Peyer's patch (tissue), 4 donors: ENCODE results near the gene STAMBPL1.
A peak's percentile ranks its signal among the peaks of the same experiment; 100 is the strongest.

Source experiments
- CTCF ChIP-seq, 6 experiments: fragments of 450-650 bp in 4 of 6; fragments of 200-600 bp in 2 of 6; sonication (generic) in 1 of 6; IDR thresholded peaks; one replicate each; pipeline ENCODE4 v1.5.1; 2017 to 2019; ENCODE audit warnings: antibody characterized with exemption in 6 of 6, mild to moderate bottlenecking in 3 of 6, moderate library complexity in 1 of 6
- POLR2A ChIP-seq, 2 donors: fragments of 450-650 bp; IDR thresholded peaks; one replicate each; pipeline ENCODE4 v1.5.1; 2017; ENCODE audit warnings: antibody characterized with exemption in 2 of 2, mild to moderate bottlenecking in 2 of 2, moderate library complexity in 2 of 2

- peak in 4 of 6 experiments; percentile 4 to 37 (median 20) for TF ChIP-seq CTCF (IDR thresholded peaks at IDR 0.05)
- peak; percentile 70 to 75 for TF ChIP-seq POLR2A (IDR thresholded peaks at IDR 0.05)
These were observed 434 bp downstream of the STAMBPL1 start for GRCh38 chr10:88880282-88881076.
